CD4-positive, alpha-beta T cell (primary cell): ENCODE data around the gene USP32. TPM values are rescaled to one million over a fixed set of nuclear protein-coding genes. Genes with fewer than 3 reads are reported as not detected.

ENCODE experiments used
- ATAC-seq: fragments of 200-7000 bp; cut with Tn5 transposase; one replicate; pipeline ENCODE4 v1.10.0; 2022; ENCODE audit warnings: mild to moderate bottlenecking; ENCODE audit not compliant: poor library complexity
- CTCF ChIA-PET: fragments of 350-600 bp; sonication (Branson Sonifier 250); formaldehyde crosslinking; loops from one replicate; lab custom pipeline; 2021; ENCODE audit warnings: antibody characterized with exemption, inconsistent platforms; lab: Charles Lee
- POLR2A ChIA-PET: fragments of 350-600 bp; sonication (Branson Sonifier 250); formaldehyde crosslinking; loops from one replicate; lab custom pipeline; 2021; ENCODE audit warnings: antibody characterized with exemption, inconsistent platforms; lab: Charles Lee
- DNase-seq, 14 experiments: peaks; one replicate each; pipeline ENCODE4 v3.0.0-alpha.2; 2013 to 2020; ENCODE audit warnings: mixed read lengths in 2 of 14
- H3K27ac ChIP-seq, 2 donors: one replicate each; pipeline versions ENCODE4 v1.5.1 to v1.7.0; 2013; ENCODE audit warnings: low read length in 2 of 2, low read depth in 1 of 2, mild to moderate bottlenecking in 1 of 2
- H3K27me3 ChIP-seq, 2 experiments: 1 replicate in 1 of 2; 2 replicates in 1 of 2; pipeline versions ENCODE4 v1.6.1 to v1.7.0; 2013; ENCODE audit warnings: low read length in 2 of 2, control low read depth in 1 of 2, mild to moderate bottlenecking in 1 of 2, moderate library complexity in 1 of 2; ENCODE audit not compliant: insufficient read depth in 2 of 2, control insufficient read depth in 1 of 2
- H3K36me3 ChIP-seq: one replicate; pipeline ENCODE4 v1.6.1; 2013; ENCODE audit warnings: low read length, control low read depth; ENCODE audit not compliant: insufficient read depth
- H3K4me1 ChIP-seq: one replicate; pipeline ENCODE4 v1.6.1; 2013; ENCODE audit warnings: low read length, control low read depth; ENCODE audit not compliant: insufficient read depth
- H3K4me3 ChIP-seq: one replicate; pipeline ENCODE4 v1.5.1; 2013; ENCODE audit warnings: mild to moderate bottlenecking, low read length, moderate library complexity
- H3K9me3 ChIP-seq, 2 experiments: 1 replicate in 1 of 2; 2 replicates in 1 of 2; pipeline versions ENCODE4 v1.6.1 to v1.7.0; 2013; ENCODE audit warnings: low read length in 2 of 2, mild to moderate bottlenecking in 2 of 2, control low read depth in 1 of 2, moderate library complexity in 1 of 2; ENCODE audit not compliant: control insufficient read depth in 1 of 2, insufficient read depth in 1 of 2
- H3K27ac Mint-ChIP-seq: one replicate; pipeline ENCODE4 v1.8.0; 2020; ENCODE audit warnings: mixed read lengths
- H3K27me3 Mint-ChIP-seq: one replicate; pipeline ENCODE4 v1.8.0; 2021; ENCODE audit warnings: mixed read lengths
- H3K36me3 Mint-ChIP-seq: one replicate; pipeline ENCODE4 v1.8.0; 2021; ENCODE audit warnings: low read depth, mixed read lengths
- H3K4me1 Mint-ChIP-seq: one replicate; pipeline ENCODE4 v1.8.0; 2021; ENCODE audit warnings: low read depth, mixed read lengths
- H3K4me3 Mint-ChIP-seq: one replicate; pipeline ENCODE4 v1.8.0; 2020; ENCODE audit warnings: mild to moderate bottlenecking, mixed read lengths
- H3K9me3 Mint-ChIP-seq: one replicate; pipeline ENCODE4 v1.8.0; 2020; ENCODE audit warnings: mixed read lengths
- intact Hi-C, 2 experiments: fragments of 100-400 bp; cut with DNase I in 1 of 2; cut with micrococcal nuclease in 1 of 2; formaldehyde crosslinking; loops; one replicate each; pipeline versions ENCODE4 v1.15.1 to v1.9.0; 2023 to 2025; cut with DNase I, micrococcal nuclease
- total RNA-seq, 174 experiments: library from RNA in 2 of 174; stranded (reverse) in 2 of 174; gene quantifications; one replicate each; pipeline ENCODE4 v1.2.3 and lab custom pipeline; 2021 to 2026
- TF ChIP-seq, protein P1 (sequence below): fragments of 200-600 bp; IDR thresholded peaks from one replicate; pipeline ENCODE4 v1.8.0; 2022; ENCODE audit warnings: antibody characterized with exemption, mild to moderate bottlenecking

The USP32 gene
- total RNA-seq, 2 experiments from 2014 or later = 23.9 to 24.7 TPM

DNA sequence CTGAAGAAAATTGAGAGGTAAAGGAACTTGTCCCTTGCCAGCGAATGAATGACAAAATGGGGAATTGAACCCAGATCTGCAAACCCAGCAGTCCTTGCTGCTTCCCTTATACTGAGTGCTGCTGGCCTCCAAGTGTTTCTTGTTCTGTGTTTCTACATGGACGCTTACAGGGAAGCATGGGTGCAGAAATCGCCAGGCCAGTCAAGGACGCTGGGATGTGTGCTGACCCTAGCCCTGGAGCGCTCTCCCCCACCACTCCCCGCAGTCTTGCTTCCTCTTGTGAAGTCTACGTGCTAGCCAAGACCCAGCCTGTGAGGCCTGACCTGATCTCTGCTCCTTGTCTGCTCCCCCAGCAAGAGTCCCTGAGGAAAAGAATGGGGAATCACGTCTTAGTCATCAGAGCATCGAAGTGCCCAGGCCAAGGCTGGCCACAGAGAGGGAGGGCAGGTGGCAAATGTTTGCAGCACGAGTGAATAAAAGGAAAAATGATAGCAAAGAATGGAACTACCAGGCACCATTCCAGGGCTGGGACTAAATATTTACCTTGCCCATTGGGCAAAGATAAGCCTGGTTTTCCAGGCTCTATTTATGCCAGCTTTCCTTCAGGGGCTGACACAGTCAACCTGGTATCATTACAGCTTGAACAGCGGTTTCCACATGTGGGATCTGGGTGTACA lies 224.7 kb downstream of the USP32 start:
- no peaks in the 10 kb centered on the region for H3K9me3 ChIP-seq
- peaks cover 26% of the 10 kb centered on the region for H3K4me1 ChIP-seq
- peaks cover 0 to 2% of the 10 kb centered on the region in 2 experiments for H3K27me3 ChIP-seq
- Mint-ChIP-seq H3K9me3 (no peaks in the 10 kb centered on the region), H3K36me3 (no peaks in the 10 kb centered on the region), H3K27me3 (peaks cover under 1% of the 10 kb centered on the region), H3K4me1 (peaks cover 13% of the 10 kb centered on the region), H3K27ac (no peak overlapping the region), H3K4me3 (no peak overlapping the region)
- TF ChIP-seq, protein P1, sequence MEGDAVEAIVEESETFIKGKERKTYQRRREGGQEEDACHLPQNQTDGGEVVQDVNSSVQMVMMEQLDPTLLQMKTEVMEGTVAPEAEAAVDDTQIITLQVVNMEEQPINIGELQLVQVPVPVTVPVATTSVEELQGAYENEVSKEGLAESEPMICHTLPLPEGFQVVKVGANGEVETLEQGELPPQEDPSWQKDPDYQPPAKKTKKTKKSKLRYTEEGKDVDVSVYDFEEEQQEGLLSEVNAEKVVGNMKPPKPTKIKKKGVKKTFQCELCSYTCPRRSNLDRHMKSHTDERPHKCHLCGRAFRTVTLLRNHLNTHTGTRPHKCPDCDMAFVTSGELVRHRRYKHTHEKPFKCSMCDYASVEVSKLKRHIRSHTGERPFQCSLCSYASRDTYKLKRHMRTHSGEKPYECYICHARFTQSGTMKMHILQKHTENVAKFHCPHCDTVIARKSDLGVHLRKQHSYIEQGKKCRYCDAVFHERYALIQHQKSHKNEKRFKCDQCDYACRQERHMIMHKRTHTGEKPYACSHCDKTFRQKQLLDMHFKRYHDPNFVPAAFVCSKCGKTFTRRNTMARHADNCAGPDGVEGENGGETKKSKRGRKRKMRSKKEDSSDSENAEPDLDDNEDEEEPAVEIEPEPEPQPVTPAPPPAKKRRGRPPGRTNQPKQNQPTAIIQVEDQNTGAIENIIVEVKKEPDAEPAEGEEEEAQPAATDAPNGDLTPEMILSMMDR = no peak
- H3K36me3 ChIP-seq = no peaks in the 10 kb centered on the region
- no peak for DNase-seq
- no peak overlapping the region for H3K4me3 ChIP-seq
- POLR2A ChIA-PET = no interaction called here
- H3K27ac ChIP-seq = no peak overlapping the region
- CTCF ChIA-PET = no interaction called here
- intact Hi-C loops = no loop called here
- ATAC-seq = no peak

DNA sequence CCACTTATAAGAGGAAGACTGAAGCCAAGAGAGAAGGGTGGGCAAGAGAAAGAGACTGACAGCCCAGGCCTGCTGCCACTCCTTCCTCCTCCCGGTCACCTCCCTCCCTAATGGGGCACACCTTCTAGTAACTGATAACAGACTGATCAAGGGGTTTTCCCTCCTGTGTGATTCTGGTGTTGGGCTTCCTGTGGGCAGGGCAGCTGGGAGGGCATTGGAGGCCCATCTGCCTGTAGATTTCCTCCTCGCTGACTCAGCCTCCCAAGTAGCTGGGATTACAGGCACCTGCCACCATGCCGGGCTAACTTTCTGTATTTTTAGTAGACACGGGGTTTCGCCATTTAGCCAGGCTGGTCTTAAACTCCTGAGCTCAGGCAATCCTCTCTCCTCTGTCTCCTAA lies 226.0 kb downstream of the USP32 start:
- H3K36me3 Mint-ChIP-seq = no peaks in the 10 kb centered on the region
- no peak for ATAC-seq
- Histone ChIP-seq H3K27ac (no peak overlapping the region), H3K36me3 (no peaks in the 10 kb centered on the region), H3K9me3 (no peaks in the 10 kb centered on the region), H3K4me3 (no peak overlapping the region), H3K4me1 (peaks cover 24% of the 10 kb centered on the region), H3K27me3 (peaks cover 0 to 4% of the 10 kb centered on the region in 2 experiments)
- POLR2A ChIA-PET = no interaction called here
- peaks cover 6% of the 10 kb centered on the region for H3K27me3 Mint-ChIP-seq
- CTCF ChIA-PET = no interaction called here
- H3K4me3 Mint-ChIP-seq = no peak overlapping the region
- no peaks in the 10 kb centered on the region for H3K9me3 Mint-ChIP-seq
- peak in 3 of 14 experiments; percentile 26 to 36 (median 29) for DNase-seq
- H3K27ac Mint-ChIP-seq = no peak overlapping the region
- intact Hi-C loops = no loop called here
- TF ChIP-seq, protein P1 = no peak
- peaks cover 11% of the 10 kb centered on the region for H3K4me1 Mint-ChIP-seq

DNA sequence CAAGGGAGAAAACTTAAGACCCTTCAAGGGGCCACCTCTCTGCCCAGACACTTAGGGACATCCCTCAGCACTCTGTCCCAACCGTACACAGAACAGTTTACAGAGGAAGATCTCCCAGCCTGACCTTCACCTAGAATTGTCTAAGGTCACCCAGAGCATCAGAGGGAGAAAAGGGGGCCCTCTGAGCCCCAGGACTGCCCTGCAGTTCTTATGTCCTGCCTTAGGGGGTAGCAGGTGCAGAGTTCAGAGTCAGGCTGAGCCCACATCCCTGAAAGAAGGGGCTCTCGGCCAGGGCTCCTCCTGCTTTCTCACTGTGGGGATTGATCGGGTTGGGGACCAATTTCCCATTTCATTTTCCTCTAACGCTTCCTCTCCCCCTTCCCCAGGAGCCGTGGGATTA lies 226.7 kb downstream of the USP32 start:
- Mint-ChIP-seq H3K36me3 (no peaks in the 10 kb centered on the region), H3K9me3 (no peaks in the 10 kb centered on the region), H3K27me3 (peaks cover 10% of the 10 kb centered on the region), H3K4me3 (no peak overlapping the region), H3K4me1 (peaks cover 3% of the 10 kb centered on the region), H3K27ac (no peak overlapping the region)
- H3K27ac ChIP-seq = no peak overlapping the region
- H3K9me3 ChIP-seq = no peaks in the 10 kb centered on the region
- ChIA-PET CTCF (no interaction called here), POLR2A (no interaction called here)
- H3K4me3 ChIP-seq = no peak overlapping the region
- TF ChIP-seq, protein P1 = no peak
- ATAC-seq (no peak), DNase-seq (no peak)
- intact Hi-C loops = no loop called here
- peaks cover 0 to 5% of the 10 kb centered on the region in 2 experiments for H3K27me3 ChIP-seq
- no peaks in the 10 kb centered on the region for H3K36me3 ChIP-seq
- H3K4me1 ChIP-seq = peaks cover 16% of the 10 kb centered on the region
